ENCODE measurements around the gene MDM2.

MDM2 gene

DNA sequence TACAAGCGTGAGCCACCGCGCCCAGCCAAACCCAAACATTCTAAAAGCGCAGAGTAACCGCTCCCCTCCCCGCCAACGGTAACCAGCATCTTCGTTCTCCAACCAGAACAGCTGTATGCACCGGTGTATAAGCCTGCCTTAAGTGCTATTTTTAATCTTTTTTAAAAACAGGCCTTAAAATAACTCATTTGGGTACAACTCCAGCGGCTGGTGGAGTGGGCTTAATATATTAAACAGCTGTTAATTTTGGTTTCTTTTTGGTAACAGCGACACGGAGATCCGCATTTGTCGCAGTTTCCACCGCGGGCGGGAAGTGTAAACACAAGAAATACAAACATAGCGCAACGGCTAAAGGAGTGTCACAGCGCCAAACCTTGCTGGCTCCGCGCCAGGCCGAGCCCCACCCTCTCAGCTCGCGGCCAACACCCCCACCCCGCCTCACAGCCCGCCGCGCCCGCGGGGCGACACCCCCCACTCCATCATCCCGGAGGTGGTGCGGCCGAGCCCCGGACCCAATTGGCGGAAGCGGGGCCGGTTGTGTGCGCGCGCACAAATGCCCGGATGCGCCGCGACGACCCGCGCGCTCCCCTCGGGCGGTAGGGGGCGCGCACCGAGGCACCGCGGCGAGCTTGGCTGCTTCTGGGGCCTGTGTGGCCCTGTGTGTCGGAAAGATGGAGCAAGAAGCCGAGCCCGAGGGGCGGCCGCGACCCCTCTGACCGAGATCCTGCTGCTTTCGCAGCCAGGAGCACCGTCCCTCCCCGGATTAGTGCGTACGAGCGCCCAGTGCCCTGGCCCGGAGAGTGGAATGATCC is at the start of gene MDM2:
MDM2 (plus strand) TSS at position 602 of the 812 bp plus-strand sequence. CDS start 301 bp downstream, outside the sequence.
- peak; percentile 98 for DNase-seq (ENCODE audit: low spot score)

DNA sequence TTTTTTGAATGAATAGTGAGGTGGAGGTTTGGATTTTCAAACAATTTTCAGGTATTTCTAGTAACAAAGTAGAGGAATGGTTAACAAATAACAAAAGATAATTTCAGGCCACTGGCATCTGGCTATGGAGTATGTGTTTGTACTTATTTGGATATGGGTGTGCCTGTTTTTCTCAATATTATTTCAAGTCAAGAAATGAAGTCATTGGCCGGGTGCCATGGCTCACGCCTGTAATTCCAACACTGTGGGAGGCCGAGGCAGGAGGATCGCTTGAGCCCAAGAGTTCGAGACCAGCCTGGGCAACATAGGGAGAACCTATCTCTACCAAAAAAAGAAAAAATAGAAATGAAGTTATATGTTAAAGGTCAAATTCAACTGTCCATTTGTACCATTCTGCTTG is 48.1 kb upstream of the MDM2 start:
- no peak for DNase-seq (ENCODE audit: low spot score)

DNA sequence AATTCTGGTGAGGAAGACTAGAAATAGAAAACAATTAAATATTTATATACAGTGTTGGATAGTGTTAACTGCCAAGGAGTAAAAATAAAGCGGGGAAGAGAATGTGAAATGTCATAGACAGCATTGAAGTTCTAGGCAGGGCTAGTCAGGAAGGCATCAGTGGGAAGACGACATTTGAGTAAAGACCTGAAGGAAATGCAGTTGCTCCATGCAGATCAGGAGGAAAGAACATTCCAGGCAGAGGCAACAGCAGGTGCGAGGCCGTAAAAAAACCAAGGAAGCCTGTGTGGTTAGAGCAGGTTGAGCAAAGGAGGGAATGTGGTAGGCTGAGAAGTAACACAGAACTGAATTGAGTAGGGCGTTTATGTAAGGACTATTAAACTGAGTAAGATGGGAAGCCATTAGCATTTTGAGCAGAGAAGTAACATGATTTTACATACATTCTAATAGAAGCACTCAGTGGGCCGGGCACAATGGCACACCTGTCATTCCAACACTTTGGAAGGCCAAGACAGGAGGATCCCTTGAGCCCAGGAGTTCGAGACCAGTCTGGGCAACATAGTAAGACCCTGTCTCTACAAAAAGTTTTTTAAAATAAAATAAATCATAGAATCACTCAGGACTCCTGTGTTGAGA is 47.1 kb upstream of the MDM2 start:
- DNase-seq (ENCODE audit: low spot score) = no peak

DNA sequence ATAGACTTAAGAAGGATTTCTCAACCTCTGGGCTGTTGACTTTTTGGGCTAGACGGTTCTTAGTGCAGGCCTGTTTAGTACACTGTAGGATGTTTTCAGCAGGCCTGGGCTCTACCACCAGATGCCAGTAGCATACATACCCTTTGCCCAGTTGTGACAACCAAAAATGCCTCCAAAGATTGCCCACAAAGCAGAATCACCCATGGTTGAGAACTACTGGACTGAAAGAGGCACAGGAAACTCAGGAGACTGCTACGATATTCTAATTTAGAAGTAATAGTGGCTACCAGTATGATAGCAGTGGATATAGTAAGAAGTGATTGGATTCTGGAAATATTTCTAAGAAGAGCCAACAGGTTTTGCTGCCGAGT is 46.5 kb upstream of the MDM2 start:
- DNase-seq (ENCODE audit: low spot score) = no peak

DNA sequence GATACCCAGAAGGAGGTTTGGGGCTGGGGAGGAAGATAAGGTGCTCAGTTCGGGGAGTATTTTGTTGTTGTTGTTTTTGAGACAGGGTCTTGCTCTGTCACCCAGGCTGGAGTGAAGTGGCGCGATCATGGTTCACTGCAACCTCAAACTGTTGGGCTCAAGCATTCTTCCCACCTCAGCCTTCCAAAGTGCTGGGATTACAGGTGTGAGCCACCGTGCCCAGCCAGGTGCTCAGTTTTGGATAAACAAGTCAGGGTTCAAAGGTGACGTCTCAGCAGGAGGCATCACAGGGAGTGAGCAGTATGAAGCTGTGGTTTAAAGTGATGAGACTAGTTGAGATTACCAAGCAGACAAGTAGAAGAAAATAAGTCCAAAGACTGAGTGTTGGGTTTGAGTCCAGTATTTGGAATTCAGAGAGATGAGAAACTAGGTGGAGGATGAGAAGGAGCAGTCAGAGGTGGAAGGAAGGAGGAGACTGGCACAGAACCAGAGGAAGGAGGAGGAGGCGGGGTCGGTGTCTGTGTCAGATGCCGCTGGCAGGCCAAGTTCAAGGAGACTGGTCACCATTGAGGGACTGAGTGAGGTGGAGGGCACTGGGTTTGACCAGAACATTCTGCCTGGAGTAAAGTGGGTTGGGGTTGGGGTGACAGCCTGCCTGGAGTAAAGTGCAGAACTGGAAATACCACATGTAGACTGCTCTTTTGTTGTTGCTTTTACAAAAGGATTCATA is 45.9 kb upstream of the MDM2 start:
- no peak for DNase-seq (ENCODE audit: low spot score)

DNA sequence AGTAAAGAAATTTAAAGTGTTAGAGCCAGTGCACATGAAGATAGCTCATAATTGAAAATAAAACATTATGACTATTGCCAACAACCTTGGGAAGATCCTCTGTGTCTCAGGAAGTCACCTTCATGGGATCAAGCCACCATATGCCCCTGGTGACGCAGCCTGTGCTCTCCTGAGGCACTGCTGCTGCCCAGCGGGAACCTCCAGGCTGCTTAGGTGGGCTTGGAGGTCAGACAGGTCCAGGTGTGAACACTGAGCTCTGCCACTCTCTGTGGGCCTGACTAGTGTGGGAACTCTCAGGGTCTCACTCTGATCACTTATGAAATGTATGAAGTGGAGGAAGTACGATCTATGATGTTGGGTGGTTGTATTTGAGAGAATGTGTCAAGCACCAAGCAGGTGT is 45.3 kb upstream of the MDM2 start:
- no peak for DNase-seq (ENCODE audit: low spot score)

DNA sequence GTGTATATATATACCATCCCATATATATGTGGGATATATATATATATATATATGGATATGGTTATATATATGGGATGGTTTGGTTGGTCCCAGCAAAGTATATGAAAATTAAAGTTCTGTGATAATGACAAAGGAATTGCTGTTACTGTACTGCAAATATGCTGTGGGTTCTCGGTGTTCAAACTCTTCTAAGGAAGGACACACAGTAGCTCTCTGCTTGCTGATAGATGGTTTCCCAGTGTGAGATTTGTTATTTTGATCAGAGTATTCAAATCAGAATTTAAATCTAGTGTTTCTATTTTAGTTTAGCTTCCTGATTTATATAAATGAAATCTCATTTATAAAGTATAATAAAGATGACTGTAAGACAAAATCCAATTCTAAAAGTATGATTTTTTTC is 42.3 kb upstream of the MDM2 start:
- DNase-seq (ENCODE audit: low spot score) = no peak

DNA sequence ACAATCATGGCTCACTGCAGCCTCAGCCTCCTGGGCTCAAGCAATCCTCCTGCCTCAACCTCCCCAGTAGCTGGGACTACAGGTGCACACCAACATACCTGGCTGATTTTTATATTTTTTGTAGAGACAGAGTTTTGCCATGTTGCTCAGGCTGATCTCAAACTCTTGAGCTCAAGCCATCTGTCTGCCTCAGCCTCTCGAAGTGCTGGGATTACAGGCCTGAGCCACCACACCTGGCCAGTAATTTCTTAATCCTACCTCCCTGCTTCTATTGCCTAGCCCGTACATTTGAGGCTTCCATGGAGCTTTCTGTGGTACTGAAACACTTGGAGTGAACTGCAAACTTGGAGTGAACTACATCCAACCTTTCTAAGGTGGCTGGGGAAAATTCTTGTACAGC is 41.3 kb upstream of the MDM2 start:
- DNase-seq (ENCODE audit: low spot score) = no peak

DNA sequence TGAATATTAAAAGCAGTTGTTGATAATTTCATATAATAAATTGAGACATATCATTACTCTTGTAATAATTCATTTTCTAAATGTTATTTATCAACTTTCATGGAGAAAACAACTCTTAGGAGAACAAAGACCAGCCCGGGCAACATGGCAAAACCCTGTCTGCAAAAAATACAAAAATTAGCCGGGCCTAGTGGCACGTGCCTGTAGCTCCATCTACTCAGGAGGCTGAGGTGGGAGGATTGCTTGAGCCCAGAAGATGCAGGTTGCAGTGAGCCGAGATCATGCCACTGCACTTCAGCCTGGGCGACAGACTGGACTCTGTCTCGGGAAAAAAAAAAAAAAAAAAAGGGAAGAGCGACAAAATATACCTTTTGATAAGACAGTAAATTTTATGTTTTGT is 40.8 kb upstream of the MDM2 start:
- no peak for DNase-seq (ENCODE audit: low spot score)

DNA sequence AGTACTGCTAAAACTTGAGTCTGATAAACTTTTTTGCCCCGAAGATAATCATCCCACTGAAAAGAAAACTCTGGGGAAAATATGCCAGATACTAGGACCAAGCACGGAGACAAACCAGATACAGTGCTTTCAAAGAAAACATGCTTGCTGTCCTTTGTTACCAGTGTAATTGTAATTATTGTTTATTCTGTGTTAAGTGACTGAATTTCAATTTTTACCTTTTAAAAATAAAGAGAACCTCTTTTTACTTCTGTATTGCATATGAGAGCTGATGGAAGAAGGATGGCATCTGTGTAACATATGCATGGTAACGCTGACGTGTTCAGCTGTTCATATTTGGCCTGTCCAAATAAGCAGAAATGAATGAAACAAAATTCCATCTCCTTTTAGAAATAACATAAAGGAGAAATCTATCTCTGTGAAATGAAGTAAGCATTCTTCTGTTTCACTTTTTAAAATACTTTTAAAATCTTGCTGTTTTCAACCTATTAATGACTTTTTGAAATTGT is 39.5 kb upstream of the MDM2 start:
- DNase-seq (ENCODE audit: low spot score) = no peak

DNA sequence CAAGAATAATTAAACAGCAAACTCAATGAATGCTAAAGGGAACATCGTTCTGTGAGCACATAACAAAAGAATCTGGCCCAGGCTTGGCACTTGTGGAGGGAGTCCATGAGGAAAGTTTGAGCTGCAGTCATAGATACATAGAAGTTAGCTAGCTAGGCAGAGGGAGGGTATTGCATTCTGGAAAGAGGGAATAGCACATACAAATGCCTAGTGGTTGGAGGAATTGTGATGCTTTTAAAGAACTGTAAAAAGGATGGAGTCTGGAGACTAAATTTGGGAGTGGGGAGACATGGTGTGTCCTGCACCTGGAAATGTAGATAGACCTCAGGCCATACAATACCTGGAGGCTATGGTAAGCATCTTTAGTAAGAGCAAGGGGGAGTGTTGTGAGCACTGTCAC is 38.0 kb upstream of the MDM2 start:
- no peak for DNase-seq (ENCODE audit: low spot score)

DNA sequence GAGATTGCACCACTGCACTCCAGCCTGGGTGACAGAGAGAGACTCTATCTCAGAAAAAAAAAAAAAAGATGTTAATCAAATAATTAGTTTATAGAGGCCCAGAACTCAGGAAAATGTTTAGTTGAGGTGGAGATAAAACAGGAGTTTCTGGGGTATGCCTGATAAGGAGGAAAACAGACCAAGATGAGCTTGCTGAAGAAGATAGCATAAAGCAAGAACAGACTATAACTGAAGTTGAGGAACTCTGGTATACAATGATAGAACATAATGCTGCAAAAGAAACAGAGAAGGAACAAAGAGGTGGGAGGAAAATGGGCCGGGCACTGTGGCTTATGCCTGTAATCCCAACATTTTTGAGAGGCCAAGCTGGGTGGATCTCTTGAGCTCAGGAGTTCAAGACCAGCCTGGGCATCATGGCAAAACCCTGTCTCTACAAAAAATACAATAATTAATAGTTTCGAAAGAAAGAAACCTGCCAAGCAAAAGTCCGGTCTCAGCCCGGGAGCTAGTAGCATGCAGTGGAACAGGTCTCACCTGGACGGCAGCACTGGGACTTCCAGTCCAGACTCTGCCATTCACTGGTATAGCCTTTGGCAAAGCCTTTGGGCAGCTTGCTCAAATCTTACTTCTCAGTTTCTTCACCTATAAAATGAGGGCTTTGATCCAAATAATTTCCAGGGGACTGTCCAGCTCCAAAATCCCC is 36.6 kb upstream of the MDM2 start:
- DNase-seq (ENCODE audit: low spot score) = no peak

DNA sequence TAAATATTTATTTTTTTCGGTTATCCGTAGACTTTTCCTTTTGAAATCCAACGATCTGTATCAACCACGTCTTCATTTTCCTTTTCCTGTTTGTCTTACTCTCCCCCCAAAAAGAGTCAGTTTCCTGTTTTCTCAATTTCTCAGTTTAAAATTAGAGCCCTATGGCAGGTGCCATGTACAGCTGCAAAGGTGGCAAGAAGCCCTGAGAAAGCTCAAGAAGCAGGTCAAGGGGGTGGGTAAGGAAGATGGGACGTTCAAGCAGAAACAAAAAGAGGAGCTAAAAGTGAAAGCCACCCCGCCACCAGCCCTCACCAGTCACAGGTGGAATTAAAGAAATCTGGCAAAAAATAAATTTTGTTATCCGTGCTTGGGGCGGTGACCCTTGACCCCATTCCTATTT is 35.3 kb upstream of the MDM2 start:
- no peak for DNase-seq (ENCODE audit: low spot score)

DNA sequence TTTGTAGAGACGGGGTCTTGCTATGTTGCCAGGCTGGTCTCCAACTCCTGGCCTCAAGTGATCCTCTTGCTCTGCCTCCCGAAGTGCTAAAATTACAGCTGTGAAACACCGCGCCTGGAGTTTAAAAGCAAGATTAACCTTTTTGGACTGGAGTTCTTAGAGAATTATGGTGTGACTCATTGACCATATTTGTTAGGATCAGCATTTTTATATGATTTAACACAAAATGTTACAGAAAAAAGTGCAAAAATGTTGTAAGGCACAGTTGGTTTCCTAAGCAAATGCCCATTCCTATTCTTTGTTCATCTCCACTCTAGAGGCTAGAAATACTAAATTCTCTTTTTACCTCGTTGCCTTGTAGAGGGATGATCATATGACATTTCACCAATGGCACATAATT is 34.4 kb upstream of the MDM2 start:
- no peak for DNase-seq (ENCODE audit: low spot score)

DNA sequence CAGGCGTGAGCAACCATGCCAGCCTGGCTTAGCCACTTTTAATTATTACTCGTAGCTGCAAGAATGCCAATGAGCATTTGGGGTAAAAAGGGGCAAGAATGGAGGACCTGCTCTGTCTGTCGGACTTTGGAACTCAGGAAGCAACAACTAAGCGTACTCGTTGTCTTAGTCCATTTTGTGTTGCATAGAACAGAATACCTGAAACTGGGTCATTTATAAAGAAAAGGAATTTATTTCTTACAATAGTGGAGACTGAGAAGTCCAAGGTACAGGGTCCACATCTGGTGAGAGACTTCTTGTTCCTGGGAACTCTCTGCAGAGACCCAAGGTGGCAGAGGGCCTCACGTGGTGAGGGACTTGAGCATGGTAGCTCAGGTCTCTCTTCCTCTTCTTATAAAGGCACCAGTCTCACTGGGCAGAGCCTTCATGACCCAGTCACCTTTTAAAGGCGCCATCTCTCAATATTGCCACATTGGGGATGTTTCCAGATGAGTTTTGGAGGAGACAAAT is 32.8 kb upstream of the MDM2 start:
- DNase-seq (ENCODE audit: low spot score) = no peak

DNA sequence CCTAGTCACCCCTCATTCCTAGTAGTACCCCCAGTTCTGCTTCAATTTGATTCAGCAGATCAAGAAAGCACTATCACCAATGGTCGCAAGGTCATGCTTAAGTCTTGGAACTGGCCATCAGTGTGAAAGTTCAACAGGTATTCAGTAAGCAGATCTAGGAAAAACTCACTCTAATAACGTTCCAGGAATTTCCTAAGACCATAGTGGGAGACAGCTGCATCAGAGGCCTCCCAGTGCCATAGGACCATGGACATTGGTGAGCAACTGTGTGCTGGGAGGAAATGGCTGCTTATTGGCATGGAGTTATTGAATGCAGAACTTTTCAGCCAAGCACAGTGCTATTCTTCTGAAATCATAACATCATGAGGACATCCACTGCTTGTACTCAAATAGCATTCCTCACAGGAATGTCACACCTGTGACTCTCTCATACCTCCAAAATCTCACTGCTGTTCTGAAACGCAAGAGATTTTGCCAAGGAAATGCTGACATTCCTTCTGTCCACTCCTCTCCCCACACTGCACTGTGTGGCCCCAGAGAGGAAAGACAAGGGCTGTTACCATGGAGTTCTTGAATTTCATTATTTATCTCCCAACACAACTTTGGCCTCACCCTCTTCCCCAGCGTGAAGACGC is 30.9 kb upstream of the MDM2 start:
- no peak for DNase-seq (ENCODE audit: low spot score)

DNA sequence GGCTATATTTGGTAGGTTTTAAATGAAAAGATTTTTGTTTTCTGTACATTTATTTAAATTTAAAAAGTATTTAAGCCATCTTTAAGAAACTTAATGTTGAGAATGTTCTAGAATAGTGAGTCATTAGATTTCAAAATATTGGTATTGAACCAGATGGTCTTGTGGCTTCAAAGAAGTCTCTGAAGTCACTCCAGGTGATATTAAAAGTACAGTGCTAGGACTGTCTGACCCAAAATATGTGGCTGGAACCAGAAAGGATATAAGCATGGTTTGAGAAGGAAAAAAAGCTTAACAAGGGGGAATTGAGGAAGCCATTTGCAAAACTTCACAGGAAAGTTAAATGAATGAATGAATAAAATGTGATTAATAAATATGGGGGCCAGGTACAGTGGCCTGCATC is 28.7 kb upstream of the MDM2 start:
- no peak for DNase-seq (ENCODE audit: low spot score)

DNA sequence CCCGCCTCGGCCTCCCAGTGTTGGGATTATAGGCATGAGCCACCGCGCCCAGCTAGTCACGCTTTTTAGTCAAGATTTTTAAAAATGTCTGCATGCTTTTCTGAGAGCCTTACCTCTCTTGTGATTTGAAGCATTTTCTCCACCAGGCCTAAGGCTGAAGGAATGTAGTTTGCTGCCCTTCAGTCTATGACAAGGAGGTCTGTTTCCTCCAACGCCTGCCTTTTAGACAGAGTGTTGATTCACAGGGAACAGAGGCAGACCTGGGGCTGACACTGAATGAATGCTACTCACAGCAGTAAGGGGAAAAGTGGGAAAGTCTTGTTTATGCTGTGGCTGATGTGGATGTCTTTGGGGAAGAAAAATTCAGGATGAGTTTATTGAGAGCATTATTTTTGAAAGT is 27.2 kb upstream of the MDM2 start:
- no peak for DNase-seq (ENCODE audit: low spot score)

DNA sequence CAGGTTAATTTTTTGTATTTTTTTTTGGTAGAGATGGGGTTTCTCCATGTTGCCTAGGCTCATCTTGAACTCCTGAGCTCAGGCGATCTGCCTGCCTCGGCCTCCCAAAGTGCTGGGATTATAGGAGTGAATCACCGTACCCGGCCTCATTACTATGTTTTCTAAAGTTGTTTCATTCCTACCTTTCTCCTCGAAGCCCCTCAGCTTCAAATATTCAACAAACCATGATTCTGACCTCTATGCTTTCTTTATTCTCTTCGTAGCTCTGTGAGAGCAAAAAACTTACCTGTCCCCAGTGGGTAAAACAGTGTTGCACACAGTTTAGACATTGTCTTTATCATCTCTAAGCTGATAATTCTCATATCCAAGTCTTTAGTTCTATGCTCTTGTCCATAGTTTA is 26.2 kb upstream of the MDM2 start:
- no peak for DNase-seq (ENCODE audit: low spot score)

DNA sequence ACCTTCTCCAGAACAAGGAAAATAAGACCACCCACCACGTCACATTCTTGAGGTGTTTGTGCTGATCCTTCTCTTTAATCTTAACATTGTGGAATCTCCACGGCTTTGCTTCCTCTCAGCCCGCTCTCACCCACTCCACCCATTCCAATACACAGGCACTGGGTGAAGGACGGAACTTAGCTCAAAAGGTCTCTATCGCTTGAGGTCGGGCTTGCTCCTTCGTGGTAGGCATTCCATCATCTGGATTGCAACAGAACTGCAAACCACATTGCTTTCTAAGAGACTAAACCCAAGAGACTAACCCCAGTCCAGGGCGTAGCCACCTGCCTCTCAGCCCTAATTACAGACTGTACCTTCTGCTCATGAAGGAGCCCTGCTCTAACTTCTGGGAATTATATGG is 24.0 kb upstream of the MDM2 start:
- no peak for DNase-seq (ENCODE audit: low spot score)

DNA sequence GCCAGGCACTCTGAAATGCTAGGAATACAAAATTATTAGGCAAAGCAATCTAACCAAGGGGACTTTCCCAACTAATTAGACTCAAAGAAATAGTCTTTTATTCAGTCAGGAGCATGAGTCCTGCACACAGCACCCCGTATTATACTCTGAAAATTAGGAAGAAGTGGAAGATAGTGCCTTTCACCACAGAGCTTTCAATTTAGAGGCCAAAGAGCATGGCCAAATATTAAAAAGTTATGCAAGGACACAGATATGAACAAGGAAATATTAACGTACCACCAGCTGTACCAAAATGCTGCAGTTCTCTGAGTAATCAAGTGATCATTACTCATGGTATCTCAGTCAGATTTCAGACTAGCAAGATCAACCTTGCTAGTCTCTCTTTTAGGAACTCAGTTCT is 22.6 kb upstream of the MDM2 start:
- no peak for DNase-seq (ENCODE audit: low spot score)

DNA sequence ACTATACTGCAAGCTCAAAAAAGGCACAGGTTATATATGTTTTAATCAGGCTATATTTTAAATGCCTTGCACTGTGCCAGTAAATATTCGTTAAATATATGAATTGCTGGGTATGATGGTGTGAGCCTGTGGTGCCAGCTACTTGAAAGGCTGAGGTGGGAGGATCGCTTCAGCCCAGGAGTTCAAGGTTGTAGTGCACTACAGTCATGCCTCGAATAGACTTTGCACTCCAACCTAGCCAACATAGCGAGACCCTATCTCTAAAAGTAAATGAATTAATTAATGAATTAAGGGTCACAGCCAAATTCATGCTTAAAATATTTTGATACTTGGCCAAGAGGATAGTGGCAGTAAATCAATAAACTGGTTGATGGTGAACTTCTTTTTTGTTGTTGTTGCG is 22.2 kb upstream of the MDM2 start:
- DNase-seq (ENCODE audit: low spot score) = no peak

Measured in CD4-positive, alpha-beta T cell treated with Interleukin-2 at 100 ng/mL for 4 hours (primary cell).